ENCODE data around the gene THAP4. TPM values are rescaled to one million over a fixed set of nuclear protein-coding genes. Genes with fewer than 3 reads are reported as not detected.
A peak's percentile ranks its signal among the peaks of the same experiment; 100 is the strongest.

The THAP4 gene
- total RNA-seq (93.0 and 101 TPM in 2 replicates), polyA plus RNA-seq (82.0 and 113 TPM in 2 replicates)

DNA sequence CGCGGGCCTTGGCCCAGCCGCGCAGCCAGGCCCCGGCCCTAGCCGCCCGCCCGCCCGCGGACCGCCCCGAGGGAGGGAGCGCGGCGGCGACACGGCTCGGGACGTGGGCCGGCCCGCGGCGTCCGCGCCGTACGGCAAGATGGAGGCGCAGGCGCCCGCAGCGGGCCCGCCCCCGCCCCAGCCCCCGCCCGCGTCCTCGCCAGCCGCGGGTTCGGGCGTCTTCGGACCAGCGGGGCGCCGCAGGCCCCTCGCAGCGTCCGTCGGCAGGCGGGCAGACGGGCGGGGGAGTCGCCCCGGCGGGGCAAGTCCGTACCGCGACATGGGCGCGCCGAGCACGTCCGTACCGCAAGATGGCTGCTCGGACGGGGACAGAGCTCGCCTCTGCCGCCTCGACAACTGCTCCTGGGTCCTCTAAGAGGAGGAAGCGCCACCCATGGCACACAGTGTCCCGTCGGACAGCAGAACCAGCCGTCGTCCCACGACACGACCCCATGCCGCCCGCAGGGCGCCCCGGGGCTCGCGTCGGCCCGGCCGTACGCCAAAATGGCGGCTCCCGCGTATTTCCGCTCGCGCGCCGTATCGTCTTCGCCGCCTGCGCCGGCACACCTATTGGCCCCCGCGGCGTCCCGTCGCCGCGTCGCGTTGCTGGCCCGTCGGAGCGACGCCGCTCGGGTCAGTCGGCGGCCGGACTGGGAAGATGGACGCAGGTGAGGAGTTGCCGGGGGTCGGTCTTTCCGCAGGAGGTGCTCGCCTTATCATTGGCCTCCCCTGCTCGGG lies at the start of gene THAP4, which contains the start of gene ATG4B:
TSS of gene THAP4 (minus strand) at position 141 of the 777 bp plus-strand sequence. CDS start 141 bp downstream, outside the sequence.
TSS of gene ATG4B (plus strand) at position 676 of the 777 bp plus-strand sequence. CDS start at position 698, 22 bp downstream.
- Histone ChIP-seq H3K27ac (peak within 1 kb of the TSS; percentile 100), H3K4me1 (ENCODE audit: low read depth) (peaks cover 12% of the 10 kb centered on the region), H3K36me3 (peaks cover 13% of the 10 kb centered on the region), H3K4me3 (peak within 1 kb of the TSS; percentile 91), H3K27me3 (no peaks in the 10 kb centered on the region), H3K9me3 (ENCODE audit: low read depth) (no peaks in the 10 kb centered on the region)
- DNase-seq (ENCODE audit: low read depth in 1 of 2, low spot score in 1 of 2), result peak; percentile 89 to 94
- TF ChIP-seq CTCF (IDR thresholded peaks at IDR 0.05; ENCODE audit: low read depth, low read length), result no peak

DNA sequence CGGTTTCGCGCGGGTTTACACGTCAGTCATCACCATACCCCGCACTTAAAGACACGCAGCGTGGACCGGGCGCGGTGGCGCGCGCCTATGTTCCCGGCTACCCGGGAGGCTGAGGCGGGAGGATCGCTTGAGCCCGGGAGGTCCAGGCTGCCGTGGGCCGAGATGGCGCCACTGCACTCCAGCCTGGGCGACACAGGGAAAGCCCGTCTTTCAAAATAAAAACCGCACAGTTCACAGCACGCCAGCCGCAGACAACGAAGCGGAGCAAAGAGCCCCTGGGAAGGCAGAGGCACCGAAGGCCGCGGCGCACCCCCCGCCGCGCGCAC lies 49.3 kb upstream of the THAP4 start:
- DNase-seq (ENCODE audit: low read depth in 1 of 2, low spot score in 1 of 2), result no peak
- Histone ChIP-seq H3K4me1 (ENCODE audit: low read depth) (peaks cover 8% of the 10 kb centered on the region), H3K27me3 (no peaks in the 10 kb centered on the region), H3K27ac (peak overlapping the region; percentile 79), H3K4me3 (peak overlapping the region; percentile 82), H3K9me3 (ENCODE audit: low read depth) (no peaks in the 10 kb centered on the region), H3K36me3 (peaks cover 10% of the 10 kb centered on the region)
- TF ChIP-seq CTCF (IDR thresholded peaks at IDR 0.05; ENCODE audit: low read depth, low read length), result no peak

DNA sequence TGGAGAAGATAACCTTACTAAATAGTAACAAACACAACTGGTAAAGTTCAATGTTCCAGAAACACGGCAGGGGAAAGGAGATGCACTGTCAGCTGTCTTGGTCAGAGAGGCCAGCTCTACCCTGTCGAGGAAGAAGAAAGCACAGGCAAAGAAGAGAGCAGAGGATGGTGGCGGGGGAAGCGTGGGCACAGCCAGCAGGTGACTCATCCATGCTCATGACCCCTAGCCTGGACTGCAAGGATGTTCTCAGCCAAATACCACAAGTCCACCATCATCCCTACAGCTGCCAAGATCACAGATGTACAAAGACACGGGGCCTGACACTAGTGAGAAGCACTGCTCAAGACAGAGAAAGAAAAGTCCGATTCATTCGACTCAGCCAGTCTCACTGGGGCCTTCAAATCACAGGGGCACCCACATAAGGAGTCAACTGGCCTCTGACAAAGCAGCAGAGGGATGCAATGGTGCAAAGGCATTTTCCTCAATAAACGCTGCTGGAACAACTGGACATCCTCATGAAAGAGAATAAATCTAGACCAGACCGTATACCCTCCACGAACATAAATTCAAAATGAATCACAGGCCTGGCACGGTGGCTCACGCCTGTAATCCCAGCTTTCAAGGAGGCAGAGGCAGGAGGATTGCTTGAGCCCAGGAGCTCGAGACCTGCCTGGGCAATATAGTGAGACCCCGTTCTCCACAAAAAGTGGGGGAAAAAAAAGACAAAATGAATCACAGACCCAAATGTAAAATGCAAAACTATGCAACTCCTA lies 44.1 kb upstream of the THAP4 start:
- H3K9me3 ChIP-seq (ENCODE audit: low read depth), result no peaks in the 10 kb centered on the region
- no peaks in the 10 kb centered on the region for H3K27me3 ChIP-seq
- peaks cover 4% of the 10 kb centered on the region for H3K4me1 ChIP-seq (ENCODE audit: low read depth)
- peak in 1 of 2 donors; percentile 95 for DNase-seq (ENCODE audit: low read depth in 1 of 2, low spot score in 1 of 2)
- no peak overlapping the region for H3K27ac ChIP-seq
- no peak for TF ChIP-seq CTCF (IDR thresholded peaks at IDR 0.05; ENCODE audit: low read depth, low read length)
- no peak overlapping the region for H3K4me3 ChIP-seq
- H3K36me3 ChIP-seq, result peaks cover 25% of the 10 kb centered on the region

DNA sequence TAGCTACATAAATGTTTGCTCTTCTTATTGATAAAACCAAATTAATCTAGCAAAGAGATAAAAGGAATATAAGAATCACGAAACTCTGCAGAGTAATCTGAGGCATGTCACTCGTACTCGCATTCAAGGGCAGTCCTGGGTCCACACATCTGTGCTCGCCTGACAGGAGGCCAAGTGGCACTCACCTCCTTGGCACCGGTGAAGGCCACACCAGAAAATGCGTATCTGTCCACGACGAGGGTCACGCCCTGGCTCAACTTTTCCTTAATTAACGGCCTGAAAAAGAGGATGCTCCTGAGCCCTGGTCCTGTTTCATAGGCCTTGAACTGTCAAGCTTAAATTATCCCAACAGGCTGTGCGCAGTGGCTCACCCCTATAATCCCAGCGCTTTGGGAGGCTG lies 43.1 kb upstream of the THAP4 start:
- no peak for TF ChIP-seq CTCF (IDR thresholded peaks at IDR 0.05; ENCODE audit: low read depth, low read length)
- Histone ChIP-seq H3K36me3 (peaks cover 25% of the 10 kb centered on the region), H3K9me3 (ENCODE audit: low read depth) (no peaks in the 10 kb centered on the region), H3K4me1 (ENCODE audit: low read depth) (no peaks in the 10 kb centered on the region), H3K27me3 (no peaks in the 10 kb centered on the region), H3K27ac (no peak overlapping the region), H3K4me3 (no peak overlapping the region)
- no peak for DNase-seq (ENCODE audit: low read depth in 1 of 2, low spot score in 1 of 2)

DNA sequence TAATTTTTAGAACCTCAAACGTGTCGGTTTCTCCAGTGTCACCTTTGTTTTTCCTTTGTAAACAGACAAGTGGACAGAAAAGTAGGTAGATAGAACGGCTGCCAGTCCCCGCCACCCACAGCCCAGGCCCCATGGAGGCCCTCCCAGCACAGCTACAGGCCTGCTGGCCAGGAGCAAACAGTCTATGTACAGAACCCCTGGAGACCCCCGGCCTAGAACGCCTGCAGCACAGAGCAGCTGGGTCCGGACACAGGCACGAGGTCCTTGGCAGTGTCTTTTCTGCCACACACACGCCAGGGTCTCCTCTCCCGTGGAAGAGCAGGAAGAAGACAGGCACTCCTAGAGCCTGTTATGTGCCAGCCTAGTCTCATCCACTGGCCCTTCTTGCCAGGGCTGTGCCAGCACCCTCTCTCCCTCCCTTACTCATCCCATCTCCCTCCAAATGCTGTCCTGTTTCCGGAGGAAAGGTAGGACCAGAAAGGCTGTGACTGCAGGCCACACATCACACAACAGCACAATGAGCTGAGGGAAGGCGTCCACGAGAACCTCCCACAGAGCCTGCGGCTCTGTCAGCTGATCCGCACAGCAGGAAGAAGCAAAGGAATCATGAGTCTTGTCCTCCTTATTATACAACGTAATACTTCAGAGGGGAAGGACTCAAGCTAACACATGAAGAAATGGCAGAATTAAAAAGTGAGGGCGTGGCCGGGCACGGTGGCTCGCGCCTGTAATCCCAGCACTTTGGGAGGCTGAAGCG lies 42.0 kb upstream of the THAP4 start:
- H3K9me3 ChIP-seq (ENCODE audit: low read depth), result no peaks in the 10 kb centered on the region
- no peak for TF ChIP-seq CTCF (IDR thresholded peaks at IDR 0.05; ENCODE audit: low read depth, low read length)
- no peak overlapping the region for H3K4me3 ChIP-seq
- no peak for DNase-seq (ENCODE audit: low read depth in 1 of 2, low spot score in 1 of 2)
- no peaks in the 10 kb centered on the region for H3K27me3 ChIP-seq
- no peaks in the 10 kb centered on the region for H3K4me1 ChIP-seq (ENCODE audit: low read depth)
- no peak overlapping the region for H3K27ac ChIP-seq
- peaks cover 21% of the 10 kb centered on the region for H3K36me3 ChIP-seq

All from cardiac muscle cell (in vitro differentiated cells and primary cell).